ENCODE data around the gene STPG1. TPM values are rescaled to one million over a fixed set of nuclear protein-coding genes. Genes with fewer than 3 reads are reported as not detected.

The STPG1 gene
- total RNA-seq, 1 donor from 2014 or later, result 3.8 TPM

- Mint-ChIP-seq H3K27me3 (no peaks in the 10 kb centered on the region), H3K4me3 (no peak overlapping the region), H3K9me3 (no peaks in the 10 kb centered on the region), H3K4me1 (peaks cover 28% of the 10 kb centered on the region), H3K27ac (no peak overlapping the region), H3K36me3 (ENCODE audit: low read depth) (peaks cover 1% of the 10 kb centered on the region)
- peak; percentile 51 for DNase-seq
- intact Hi-C loops (cut with micrococcal nuclease), result loop anchor here (2.0 kb wide), 2 partner anchors 19 to 323 kb away; partner anchors contain the start of gene STPG1
These were observed 19.7 kb downstream of the STPG1 start for GRCh38 chr1:24393892-24394291.

- Mint-ChIP-seq H3K36me3 (ENCODE audit: low read depth) (peaks cover 4% of the 10 kb centered on the region), H3K27me3 (no peaks in the 10 kb centered on the region), H3K4me1 (peaks cover 28% of the 10 kb centered on the region), H3K9me3 (no peaks in the 10 kb centered on the region), H3K4me3 (no peak overlapping the region), H3K27ac (peak overlapping the region; percentile 59)
- intact Hi-C loops (cut with micrococcal nuclease), result loop anchor here (1.0 to 2.0 kb wide), 4 partner anchors 20 to 322 kb away; partner anchors contain the start of gene STPG1
- DNase-seq, result peak; percentile 59
These were observed 20.5 kb downstream of the STPG1 start for GRCh38 chr1:24392982-24393650.

- Mint-ChIP-seq H3K4me3 (peak overlapping the region; percentile 79), H3K9me3 (no peaks in the 10 kb centered on the region), H3K27ac (peak overlapping the region; percentile 87), H3K36me3 (ENCODE audit: low read depth) (peaks cover 4% of the 10 kb centered on the region), H3K27me3 (no peaks in the 10 kb centered on the region), H3K4me1 (peaks cover 28% of the 10 kb centered on the region)
- intact Hi-C loops (cut with micrococcal nuclease), result loop anchor here (1.0 to 2.0 kb wide), 4 partner anchors 20 to 322 kb away; partner anchors contain the start of gene STPG1
- DNase-seq, result no peak
These were observed 21.0 kb downstream of the STPG1 start for GRCh38 chr1:24392604-24392946.

GRCh38 chr1:24391882-24392603, 21.5 kb downstream of the STPG1 start:
- Mint-ChIP-seq H3K4me1 (peaks cover 29% of the 10 kb centered on the region), H3K9me3 (no peaks in the 10 kb centered on the region), H3K27ac (peak overlapping the region; percentile 87), H3K36me3 (ENCODE audit: low read depth) (peaks cover 4% of the 10 kb centered on the region), H3K27me3 (no peaks in the 10 kb centered on the region), H3K4me3 (peak overlapping the region; percentile 79)
- peak; percentile 88 for DNase-seq
- intact Hi-C loops (cut with micrococcal nuclease), result loop anchor here (1.0 to 2.0 kb wide), 4 partner anchors 21 to 321 kb away; partner anchors contain the start of gene STPG1

- H3K27ac Mint-ChIP-seq, result peak overlapping the region; percentile 87
These were observed 22.4 kb downstream of the STPG1 start for GRCh38 chr1:24390924-24391782.

GRCh38 chr1:24389231-24389678, 24.3 kb downstream of the STPG1 start:
- Mint-ChIP-seq H3K27ac (no peak overlapping the region), H3K9me3 (no peaks in the 10 kb centered on the region), H3K27me3 (no peaks in the 10 kb centered on the region), H3K36me3 (ENCODE audit: low read depth) (peaks cover 5% of the 10 kb centered on the region), H3K4me1 (peaks cover 55% of the 10 kb centered on the region), H3K4me3 (no peak overlapping the region)
- peak; percentile 55 for DNase-seq
- intact Hi-C loops (cut with micrococcal nuclease), result no loop called here

More at GRCh38 chr1:24390924-24391782, 22.4 kb downstream of the STPG1 start:
- Mint-ChIP-seq H3K4me1 (peaks cover 37% of the 10 kb centered on the region), H3K36me3 (ENCODE audit: low read depth) (peaks cover 5% of the 10 kb centered on the region), H3K9me3 (no peaks in the 10 kb centered on the region), H3K4me3 (peak overlapping the region; percentile 79), H3K27me3 (no peaks in the 10 kb centered on the region)
- intact Hi-C loops (cut with micrococcal nuclease), result no loop called here
- peak; percentile 91 for DNase-seq

- Mint-ChIP-seq H3K36me3 (ENCODE audit: low read depth) (peaks cover 7% of the 10 kb centered on the region), H3K4me1 (peaks cover 55% of the 10 kb centered on the region), H3K9me3 (no peaks in the 10 kb centered on the region), H3K27ac (no peak overlapping the region), H3K27me3 (no peaks in the 10 kb centered on the region), H3K4me3 (no peak overlapping the region)
- intact Hi-C loops (cut with micrococcal nuclease), result no loop called here
- peak; percentile 49 for DNase-seq
These were observed 25.2 kb downstream of the STPG1 start for GRCh38 chr1:24388331-24388885.

GRCh38 chr1:24387636-24388175, 25.9 kb downstream of the STPG1 start:
- Mint-ChIP-seq H3K36me3 (ENCODE audit: low read depth) (peaks cover 9% of the 10 kb centered on the region), H3K9me3 (no peaks in the 10 kb centered on the region), H3K27ac (no peak overlapping the region), H3K4me3 (no peak overlapping the region), H3K27me3 (no peaks in the 10 kb centered on the region), H3K4me1 (peaks cover 50% of the 10 kb centered on the region)
- intact Hi-C loops (cut with micrococcal nuclease), result no loop called here
- DNase-seq, result peak; percentile 52

- DNase-seq, result peak; percentile 54
- H3K9me3 Mint-ChIP-seq, result no peaks in the 10 kb centered on the region
- peaks cover 11% of the 10 kb centered on the region for H3K36me3 Mint-ChIP-seq (ENCODE audit: low read depth)
- peaks cover 42% of the 10 kb centered on the region for H3K4me1 Mint-ChIP-seq
- intact Hi-C loops (cut with micrococcal nuclease), result no loop called here
- H3K27ac Mint-ChIP-seq, result no peak overlapping the region
- H3K27me3 Mint-ChIP-seq, result no peaks in the 10 kb centered on the region
- no peak overlapping the region for H3K4me3 Mint-ChIP-seq
These were observed 26.7 kb downstream of the STPG1 start for GRCh38 chr1:24386931-24387330.

- no peaks in the 10 kb centered on the region for H3K9me3 Mint-ChIP-seq
- intact Hi-C loops (cut with micrococcal nuclease), result no loop called here
These were observed 27.3 kb downstream of the STPG1 start for GRCh38 chr1:24386241-24386640.

GRCh38 chr1:24385160-24385940, 28.2 kb downstream of the STPG1 start:
- peak; percentile 74 for DNase-seq
- Mint-ChIP-seq H3K9me3 (no peaks in the 10 kb centered on the region), H3K27me3 (no peaks in the 10 kb centered on the region), H3K4me3 (peak overlapping the region; percentile 65), H3K36me3 (ENCODE audit: low read depth) (peaks cover 16% of the 10 kb centered on the region), H3K27ac (peak overlapping the region; percentile 62), H3K4me1 (peaks cover 34% of the 10 kb centered on the region)
- intact Hi-C loops (cut with micrococcal nuclease), result no loop called here

More at GRCh38 chr1:24386241-24386640, 27.3 kb downstream of the STPG1 start:
- peaks cover 35% of the 10 kb centered on the region for H3K4me1 Mint-ChIP-seq
- peaks cover 15% of the 10 kb centered on the region for H3K36me3 Mint-ChIP-seq (ENCODE audit: low read depth)
- DNase-seq, result peak; percentile 49
- H3K4me3 Mint-ChIP-seq, result no peak overlapping the region
- H3K27me3 Mint-ChIP-seq, result no peaks in the 10 kb centered on the region
- peak overlapping the region; percentile 32 for H3K27ac Mint-ChIP-seq

GRCh38 chr1:24384251-24385090, 29.1 kb downstream of the STPG1 start:
- peak; percentile 83 for DNase-seq
- peak overlapping the region; percentile 79 for H3K27ac Mint-ChIP-seq
- no peaks in the 10 kb centered on the region for H3K27me3 Mint-ChIP-seq
- H3K4me1 Mint-ChIP-seq, result peaks cover 31% of the 10 kb centered on the region
- H3K9me3 Mint-ChIP-seq, result no peaks in the 10 kb centered on the region
- intact Hi-C loops (cut with micrococcal nuclease), result loop anchor here (1.0 kb wide), 3 partner anchors 19 to 62 kb away; no protein-coding TSS in a partner anchor
- H3K4me3 Mint-ChIP-seq, result peak overlapping the region; percentile 65
- peaks cover 14% of the 10 kb centered on the region for H3K36me3 Mint-ChIP-seq (ENCODE audit: low read depth)

Measured in activated CD4-positive, alpha-beta T cell treated with anti-CD3 and anti-CD28 coated beads, Interleukin-2, amount 10 ng/mL, durations not matched to agents 24 days and 14 days (primary cell).